Heart right ventricle (tissue), 16 donors: ENCODE results near the gene HERC6. TPM values are rescaled to one million over a fixed set of nuclear protein-coding genes. Genes with fewer than 3 reads are reported as not detected.
"Not testable (repeated sequence)": the region's sequence is repeated elsewhere in the genome, so short reads cannot be mapped to it uniquely, and the experiment has no call there.

Experiments
- ATAC-seq, 8 donors: fragments of 200-7000 bp; cut with Tn5 transposase; one replicate each; pipeline ENCODE4 v1.9.1; 2020; ENCODE audit warnings: mild to moderate bottlenecking in 8 of 8, moderate library complexity in 8 of 8, moderate number of reproducible peaks in 1 of 8
- DNase-seq, 2 donors: peaks; one replicate each; pipeline ENCODE4 v3.0.0-alpha.2; 2020
- H3K27ac ChIP-seq, 10 donors: fragments of 200-600 bp; sonication (generic) in 2 of 10; one replicate each; pipeline versions ENCODE4 v1.5.0 to v1.8.0; 2020 to 2022; ENCODE audit warnings: mild to moderate bottlenecking in 3 of 10
- H3K27me3 ChIP-seq, 7 donors: fragments of 200-600 bp; one replicate each; pipeline ENCODE4 v1.8.0; 2021 to 2022; ENCODE audit warnings: mild to moderate bottlenecking in 2 of 7
- H3K36me3 ChIP-seq, 9 donors: fragments of 200-600 bp; sonication (generic) in 1 of 9; one replicate each; pipeline versions ENCODE4 v1.5.0 to v1.8.0; 2020 to 2022; ENCODE audit warnings: mild to moderate bottlenecking in 2 of 9
- H3K4me1 ChIP-seq, 9 donors: fragments of 200-600 bp; sonication (generic) in 1 of 9; one replicate each; pipeline versions ENCODE4 v1.5.0 to v1.8.0; 2020 to 2022; ENCODE audit warnings: mild to moderate bottlenecking in 4 of 9
- H3K4me3 ChIP-seq, 10 donors: fragments of 200-600 bp; sonication (generic) in 2 of 10; one replicate each; pipeline versions ENCODE4 v1.5.0 to v1.8.0; 2020 to 2022; ENCODE audit warnings: mild to moderate bottlenecking in 7 of 10, moderate library complexity in 2 of 10
- H3K9me3 ChIP-seq, 11 donors: fragments of 200-600 bp in 10 of 11; sonication (generic) in 2 of 11; one replicate each; pipeline versions ENCODE4 v1.5.0 to v1.8.0; 2013 to 2022; ENCODE audit warnings: mild to moderate bottlenecking in 2 of 11, control low read depth in 1 of 11, moderate library complexity in 1 of 11
- WGBS, 2 donors: extraction: QIAGEN DNeasy Blood & Tissue Kit; methylation state at CpG; one replicate each; pipeline ENCODE4 v1.1.7; 2013; ENCODE audit warnings: inconsistent platforms in 1 of 2; 5-methylcytosine and 5-hydroxymethylcytosine counted together
- intact Hi-C, 10 donors: fragments of 100-400 bp; cut with DNase I; formaldehyde crosslinking; loops; one replicate each; pipeline versions ENCODE4 v1.11.1 to v1.14.2; 2022
- polyA plus RNA-seq, 2 donors: library from polyadenylated mRNA; stranded (reverse); fragments of 200-250 nt; gene quantifications; one replicate each; pipeline ENCODE4 v1.2.3, GENCODE V29; 2013
- total RNA-seq, 10 donors: library from RNA; stranded (reverse); fragmentation: NEBNext Ultra II Directional in 3 of 10; extraction: Animal tissue kit (Norgen Biotek cat#: 25700) in 3 of 10; gene quantifications; one replicate each; pipeline versions ENCODE4 v1.2.1 to v1.2.4, GENCODE V29; 2021 to 2023
- TF ChIP-seq, protein P1 (sequence below), 9 donors: fragments of 200-600 bp; sonication (generic) in 2 of 9; IDR thresholded peaks; one replicate each; pipeline versions ENCODE4 v1.5.0 to v1.8.0; 2021 to 2022; ENCODE audit warnings: antibody characterized with exemption in 9 of 9, mild to moderate bottlenecking in 5 of 9, moderate library complexity in 1 of 9
- donor health status: Arrhythmogenic right ventricular cardiomyopathy.
- donor health status: ischemic (EF 13 %, LVEDD 7.1; RV severe dilation, severe dysfunction).
- donor health status: healthy with polysubstance abuse.
- donor health status: DM: no; HTN: yes; CAD: no.
- donor health status: DM: no; HTN: no; CAD: no.
- donor health status: ischemic (EF 25% LVEDD 6.9; RV normal size, moderate dysfunction).
- donor health status: ischemic (EF 25% LVEDD 5.7; RV mildly dilated, moderate dysfunction).
- donor health status: healthy.
- donor health status: DM: yes; HTN: yes; CAD: no.
- donor health status: Ischemic cardiomyopathy.
- donor health status: ischemic (EF 35%, LVEDD 5.7; RV mildly dilated, moderate dysfunction).
- donor health status: nonischemic (EF 11% LVEDD 7.7; RV severe dilation, severe dysfunction).
- donor health status: DM: yes; HTN: yes; CAD: no.
- donor health status: PGD.
- donor health status: ischemic (EF 29% LVEDD 5.4; RV normal size, mild dysfunction).
- donor health status: nonischemic (EF 23%, LVEDD 6.1; RV moderate dilation, normal function).

The HERC6 gene
- total and polyA plus RNA-seq, 12 donors: 1.8 to 20.0 (median 14.6) TPM

DNA sequence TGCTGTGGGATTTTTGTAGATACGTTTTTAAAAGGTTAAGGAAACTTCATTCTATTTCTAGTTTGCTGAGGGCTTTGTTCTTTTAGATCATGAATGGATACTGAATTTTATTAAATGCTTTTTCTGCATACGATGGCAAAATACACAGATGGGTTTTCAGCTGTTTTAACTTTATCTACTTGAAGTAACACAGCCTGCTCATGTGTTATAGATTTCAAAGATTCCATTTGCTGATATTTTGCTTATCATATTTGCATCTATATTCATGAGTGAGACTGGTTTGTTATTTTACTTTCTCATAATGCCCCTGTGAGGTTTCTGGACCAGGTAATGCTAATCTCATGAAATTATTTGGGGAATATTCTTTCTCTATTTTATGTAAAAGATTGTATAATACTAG, 43.8 kb downstream of the HERC6 start:
- H3K36me3 ChIP-seq: peaks cover 0 to 78% (median 0%) of the 10 kb centered on the region in 9 donors
- intact Hi-C loops: no loop called here
- TF ChIP-seq, protein P1, sequence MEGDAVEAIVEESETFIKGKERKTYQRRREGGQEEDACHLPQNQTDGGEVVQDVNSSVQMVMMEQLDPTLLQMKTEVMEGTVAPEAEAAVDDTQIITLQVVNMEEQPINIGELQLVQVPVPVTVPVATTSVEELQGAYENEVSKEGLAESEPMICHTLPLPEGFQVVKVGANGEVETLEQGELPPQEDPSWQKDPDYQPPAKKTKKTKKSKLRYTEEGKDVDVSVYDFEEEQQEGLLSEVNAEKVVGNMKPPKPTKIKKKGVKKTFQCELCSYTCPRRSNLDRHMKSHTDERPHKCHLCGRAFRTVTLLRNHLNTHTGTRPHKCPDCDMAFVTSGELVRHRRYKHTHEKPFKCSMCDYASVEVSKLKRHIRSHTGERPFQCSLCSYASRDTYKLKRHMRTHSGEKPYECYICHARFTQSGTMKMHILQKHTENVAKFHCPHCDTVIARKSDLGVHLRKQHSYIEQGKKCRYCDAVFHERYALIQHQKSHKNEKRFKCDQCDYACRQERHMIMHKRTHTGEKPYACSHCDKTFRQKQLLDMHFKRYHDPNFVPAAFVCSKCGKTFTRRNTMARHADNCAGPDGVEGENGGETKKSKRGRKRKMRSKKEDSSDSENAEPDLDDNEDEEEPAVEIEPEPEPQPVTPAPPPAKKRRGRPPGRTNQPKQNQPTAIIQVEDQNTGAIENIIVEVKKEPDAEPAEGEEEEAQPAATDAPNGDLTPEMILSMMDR (IDR thresholded peaks at IDR 0.05): no peak
- ATAC-seq (no peak), DNase-seq (no peak)
- no peak overlapping the region for H3K27ac ChIP-seq
- no peak overlapping the region for H3K4me3 ChIP-seq
- no peaks in the 10 kb centered on the region for H3K4me1 ChIP-seq
- no peaks in the 10 kb centered on the region for H3K27me3 ChIP-seq
- H3K9me3 ChIP-seq: no peaks in the 10 kb centered on the region
- 81 to 84% methylated on average over 2 of the region's 2 CpGs for WGBS, 2 donors

DNA sequence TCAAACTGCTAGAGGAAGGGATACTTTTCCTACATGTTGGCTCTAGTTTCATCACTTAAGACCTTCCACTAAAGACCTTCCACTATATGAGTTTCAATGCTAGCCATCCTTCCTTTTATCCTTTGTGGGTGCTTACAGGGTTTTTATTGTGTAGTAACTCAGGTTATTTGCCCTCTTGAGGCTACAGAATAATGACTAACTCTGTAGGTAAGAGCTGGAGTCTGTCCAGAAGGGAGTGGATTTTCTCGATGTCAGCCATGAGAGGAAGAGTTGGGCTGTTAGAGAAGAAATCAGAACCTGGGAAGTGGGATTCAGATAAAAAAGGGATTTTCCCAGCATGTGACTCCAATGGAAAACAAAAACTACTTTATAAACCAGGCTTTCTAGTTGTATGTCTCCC, 50.7 kb downstream of the HERC6 start:
- peaks cover 0 to 97% (median 21%) of the 10 kb centered on the region in 9 donors for H3K36me3 ChIP-seq
- H3K27ac ChIP-seq: no peak overlapping the region
- no peaks in the 10 kb centered on the region for H3K27me3 ChIP-seq
- intact Hi-C loops: no loop called here
- ATAC-seq (no peak), DNase-seq (no peak)
- H3K9me3 ChIP-seq: peaks cover 0 to 12% (median 0%) of the 10 kb centered on the region in 11 donors
- TF ChIP-seq, protein P1 (IDR thresholded peaks at IDR 0.05): no peak
- no peaks in the 10 kb centered on the region for H3K4me1 ChIP-seq
- 60 to 63% methylated on average over 1 of the region's 1 CpG for WGBS, 2 donors
- no peak overlapping the region for H3K4me3 ChIP-seq

DNA sequence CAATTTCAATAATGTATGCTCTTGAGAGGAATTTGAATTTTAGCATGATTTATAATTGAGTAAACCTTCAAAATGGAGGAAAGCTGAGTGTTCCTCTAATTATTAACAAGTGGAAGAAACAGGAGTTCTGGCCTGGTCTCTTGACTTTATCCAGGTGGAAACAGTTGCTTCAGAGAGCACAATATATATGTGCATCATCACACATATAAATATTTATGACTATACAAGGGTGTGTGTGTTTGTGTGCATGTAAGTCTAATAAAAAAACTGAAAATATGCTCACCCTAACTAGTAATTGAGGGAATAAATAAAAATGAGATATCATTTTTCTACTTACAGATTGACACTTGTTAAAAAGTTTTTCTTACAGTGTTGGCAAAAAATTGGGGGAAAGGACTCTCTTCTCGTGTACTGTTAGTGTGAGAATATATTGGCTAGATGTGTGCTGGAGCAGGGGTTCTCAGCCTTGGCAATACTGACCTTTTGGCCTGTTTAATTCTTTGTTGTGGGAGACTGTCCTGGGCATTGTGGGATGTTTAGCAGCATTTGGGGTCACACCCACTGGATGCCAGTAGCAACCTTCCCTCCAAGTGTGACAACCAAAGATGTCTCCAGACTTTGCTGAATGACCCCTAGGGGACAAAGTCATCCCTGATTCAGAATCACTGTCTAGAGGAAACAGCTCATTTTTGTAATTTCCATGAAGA, 57.5 kb downstream of the HERC6 start:
- DNase-seq: no peak
- H3K27me3 ChIP-seq: no peaks in the 10 kb centered on the region
- intact Hi-C loops: loop anchor here in 1 of 10 donors (5.0 kb wide), 1 partner anchor 44 kb away; no protein-coding TSS in a partner anchor
- ATAC-seq: no peak
- H3K4me1 ChIP-seq: no peaks in the 10 kb centered on the region
- no peak overlapping the region for H3K27ac ChIP-seq
- TF ChIP-seq, protein P1 (IDR thresholded peaks at IDR 0.05): no peak
- WGBS, 2 donors: 91 to 97% methylated on average over 1 of the region's 1 CpG
- H3K4me3 ChIP-seq: no peak overlapping the region
- peaks cover 0 to 100% (median 32%) of the 10 kb centered on the region in 9 donors for H3K36me3 ChIP-seq
- peaks cover 0 to 12% (median 0%) of the 10 kb centered on the region in 11 donors for H3K9me3 ChIP-seq

DNA sequence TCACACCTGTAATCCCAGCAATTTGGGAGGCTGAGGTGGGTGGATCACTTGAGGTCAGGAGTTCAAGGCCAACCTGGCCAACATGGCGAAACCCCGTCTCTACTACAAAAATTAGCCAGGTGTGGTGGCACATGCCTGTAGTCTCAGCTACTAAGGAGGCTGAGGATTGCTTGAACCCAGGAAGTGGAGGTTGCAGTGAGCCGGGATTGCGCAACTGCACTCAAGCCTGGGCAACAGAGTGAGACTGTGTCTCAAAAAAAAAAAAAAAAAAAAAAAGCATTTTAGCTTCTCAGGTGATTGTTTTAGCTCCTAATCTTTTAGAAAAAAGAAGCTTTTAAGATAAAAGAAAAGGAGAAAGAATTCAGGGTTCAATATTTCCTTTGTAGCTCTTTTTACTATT, 59.2 kb downstream of the HERC6 start:
- H3K4me3 ChIP-seq, H3K27me3 ChIP-seq, H3K27ac ChIP-seq, H3K4me1 ChIP-seq, ATAC-seq, DNase-seq, H3K9me3 ChIP-seq: not testable (repeated sequence)
- 97 to 99% methylated on average over 4 of the region's 4 CpGs for WGBS, 2 donors
- H3K36me3 ChIP-seq: peaks cover 0 to 100% (median 31%) of the 10 kb centered on the region in 9 donors
- intact Hi-C loops: loop anchor here in 1 of 10 donors (5.0 kb wide), 1 partner anchor 46 kb away; no protein-coding TSS in a partner anchor
